KMS-11 (cell line): ENCODE results near the gene DRGX.

ENCODE experiments used
- H2AFZ ChIP-seq: fragments of 200-600 bp; sonication (generic); 2 replicates; pipeline ENCODE4 v1.6.1; 2016; ENCODE audit warnings: antibody characterized with exemption, mixed run types, low read depth
- H3K27ac ChIP-seq: fragments of 200-600 bp; sonication (generic); 2 replicates; pipeline ENCODE4 v1.6.1; 2016; ENCODE audit warnings: mild to moderate bottlenecking, mixed run types
- H3K27me3 ChIP-seq: fragments of 200-600 bp; sonication (generic); 2 replicates; pipeline ENCODE4 v1.6.1; 2017; ENCODE audit warnings: mild to moderate bottlenecking, low read depth, mixed run types, moderate library complexity; ENCODE audit not compliant: insufficient read depth
- H3K36me3 ChIP-seq: fragments of 200-600 bp; sonication (generic); 2 replicates; pipeline ENCODE4 v1.6.1; 2017; ENCODE audit warnings: mild to moderate bottlenecking, mixed run types; ENCODE audit not compliant: insufficient read depth
- H3K4me1 ChIP-seq: fragments of 200-600 bp; sonication (generic); 2 replicates; pipeline ENCODE4 v1.6.1; 2016; ENCODE audit warnings: mild to moderate bottlenecking, low read depth, mixed run types; ENCODE audit not compliant: poor library complexity, severe bottlenecking
- H3K4me2 ChIP-seq: fragments of 200-600 bp; sonication (generic); 2 replicates; pipeline ENCODE4 v1.7.0; 2016; ENCODE audit warnings: mild to moderate bottlenecking, mixed run types
- H3K4me3 ChIP-seq: fragments of 200-600 bp; sonication (generic); IDR thresholded peaks from 2 replicates; pipeline ENCODE4 v1.6.1; 2017; ENCODE audit warnings: low read depth, low read length, mixed read lengths; ENCODE audit not compliant: insufficient read depth
- H3K79me2 ChIP-seq: fragments of 200-600 bp; sonication (generic); 2 replicates; pipeline ENCODE4 v1.6.1; 2016; ENCODE audit warnings: low read depth, mixed run types; ENCODE audit not compliant: insufficient read depth
- H3K9ac ChIP-seq: fragments of 200-600 bp; sonication (generic); 2 replicates; pipeline ENCODE4 v1.6.1; 2016; ENCODE audit warnings: mild to moderate bottlenecking, mixed run types
- H4K20me1 ChIP-seq: fragments of 200-600 bp; sonication (generic); 2 replicates; pipeline ENCODE4 v1.6.1; 2016; ENCODE audit warnings: mild to moderate bottlenecking, mixed run types; ENCODE audit not compliant: insufficient read depth
- TF ChIP-seq, protein P1 (sequence below): fragments of 200-600 bp; sonication (generic); conservative IDR thresholded peaks from 2 replicates; pipeline ENCODE4 v1.6.1; 2017; ENCODE audit warnings: low read depth, mild to moderate bottlenecking, antibody characterized with exemption, low read length, moderate library complexity, mixed read lengths

Gene DRGX

DNA sequence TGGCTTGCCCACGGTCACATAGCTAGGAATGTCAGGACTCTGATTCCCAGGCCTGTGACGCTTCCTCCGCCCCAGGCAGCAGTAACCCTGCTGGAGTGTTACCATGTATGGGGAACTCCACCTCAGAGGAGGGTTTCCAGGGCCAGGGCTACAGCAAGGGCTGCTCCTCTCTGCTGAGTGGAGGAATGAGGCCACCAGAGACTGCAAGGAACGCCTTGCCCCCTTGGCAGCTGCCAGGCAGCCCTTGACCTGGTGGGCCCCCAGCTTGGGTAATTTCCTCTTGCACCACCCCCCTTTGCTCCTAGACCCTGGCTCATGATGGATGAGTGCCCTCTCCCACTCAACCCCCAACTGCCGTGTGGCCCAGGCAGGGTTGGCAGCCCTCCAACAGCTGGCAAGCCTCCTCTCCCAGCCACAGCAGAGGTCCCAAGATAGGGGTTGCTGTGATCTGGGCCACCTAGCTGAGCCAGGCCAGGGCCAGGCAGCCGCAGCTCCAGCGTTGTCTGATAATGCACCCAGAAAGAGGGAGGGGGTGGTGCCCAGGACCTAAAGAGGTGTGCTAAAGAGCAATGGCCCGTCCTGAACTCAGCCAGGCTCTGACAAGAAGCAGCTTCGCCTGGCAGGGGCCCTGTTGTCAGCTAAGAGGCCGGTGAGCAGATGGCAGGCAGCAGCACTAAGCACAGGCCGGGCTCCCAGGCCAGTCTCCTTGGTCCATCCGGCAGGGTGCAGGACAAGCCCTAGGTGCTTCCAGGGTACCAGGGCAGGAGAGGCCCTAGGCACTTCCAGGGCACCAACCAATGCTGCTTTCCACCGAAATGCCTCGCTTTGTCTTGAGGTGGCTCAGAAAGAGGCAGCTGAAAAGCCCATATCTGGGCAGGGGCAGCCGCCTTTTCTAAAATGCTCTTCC is 35.4 kb downstream of the DRGX start:
- H2AFZ ChIP-seq: no peak overlapping the region
- H3K27ac ChIP-seq: no peak overlapping the region
- TF ChIP-seq, protein P1, sequence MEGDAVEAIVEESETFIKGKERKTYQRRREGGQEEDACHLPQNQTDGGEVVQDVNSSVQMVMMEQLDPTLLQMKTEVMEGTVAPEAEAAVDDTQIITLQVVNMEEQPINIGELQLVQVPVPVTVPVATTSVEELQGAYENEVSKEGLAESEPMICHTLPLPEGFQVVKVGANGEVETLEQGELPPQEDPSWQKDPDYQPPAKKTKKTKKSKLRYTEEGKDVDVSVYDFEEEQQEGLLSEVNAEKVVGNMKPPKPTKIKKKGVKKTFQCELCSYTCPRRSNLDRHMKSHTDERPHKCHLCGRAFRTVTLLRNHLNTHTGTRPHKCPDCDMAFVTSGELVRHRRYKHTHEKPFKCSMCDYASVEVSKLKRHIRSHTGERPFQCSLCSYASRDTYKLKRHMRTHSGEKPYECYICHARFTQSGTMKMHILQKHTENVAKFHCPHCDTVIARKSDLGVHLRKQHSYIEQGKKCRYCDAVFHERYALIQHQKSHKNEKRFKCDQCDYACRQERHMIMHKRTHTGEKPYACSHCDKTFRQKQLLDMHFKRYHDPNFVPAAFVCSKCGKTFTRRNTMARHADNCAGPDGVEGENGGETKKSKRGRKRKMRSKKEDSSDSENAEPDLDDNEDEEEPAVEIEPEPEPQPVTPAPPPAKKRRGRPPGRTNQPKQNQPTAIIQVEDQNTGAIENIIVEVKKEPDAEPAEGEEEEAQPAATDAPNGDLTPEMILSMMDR: no peak

DNA sequence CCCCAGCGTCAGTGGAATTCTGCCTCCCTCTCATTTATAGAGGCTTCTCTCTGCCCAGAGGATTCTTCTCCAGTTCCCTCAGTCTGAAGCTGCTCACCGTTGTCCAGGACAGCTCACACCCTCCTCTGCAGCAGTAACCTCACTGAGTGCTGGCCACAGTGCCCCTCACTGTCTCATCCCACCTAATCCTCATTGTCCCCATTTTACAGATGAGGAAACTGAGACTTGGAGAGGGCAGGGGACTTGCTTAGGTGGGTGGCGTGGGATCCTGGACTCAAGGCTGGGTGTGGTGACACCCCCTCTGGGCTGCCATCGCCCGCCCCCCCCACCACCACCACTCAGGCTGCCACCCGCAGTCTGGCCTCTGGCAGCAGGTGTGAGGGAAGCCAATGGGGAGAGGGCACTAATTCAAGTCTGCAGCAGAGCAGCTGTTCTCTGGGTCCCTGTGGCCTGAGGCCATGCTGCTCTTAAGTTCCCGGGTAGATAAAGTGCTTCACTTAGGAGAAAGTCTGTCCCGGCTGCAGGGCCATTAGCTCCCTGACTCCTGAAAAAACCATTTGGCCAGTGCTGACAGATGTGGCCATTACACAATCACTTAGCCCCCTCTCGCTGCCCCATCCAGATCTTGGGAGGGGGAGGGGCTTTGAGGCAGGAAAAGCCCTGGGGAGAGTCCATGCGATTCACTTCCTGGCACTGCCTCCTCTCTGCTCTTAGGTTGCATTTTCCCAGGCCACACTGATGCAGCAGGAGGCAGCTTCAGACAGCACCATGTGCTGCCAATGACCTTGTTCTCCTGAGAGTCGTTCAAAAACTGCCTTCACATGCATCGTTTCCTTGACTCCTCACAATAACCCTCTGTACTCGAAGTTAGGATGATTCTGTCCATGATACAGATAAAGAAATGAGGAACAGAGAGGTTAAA is 36.3 kb downstream of the DRGX start:
- no peak overlapping the region for H2AFZ ChIP-seq
- TF ChIP-seq, protein P1: no peak
- H3K4me3 ChIP-seq: no peak overlapping the region
- no peaks in the 10 kb centered on the region for H3K27me3 ChIP-seq
- H4K20me1 ChIP-seq: no peaks in the 10 kb centered on the region
- no peak overlapping the region for H3K27ac ChIP-seq
- no peaks in the 10 kb centered on the region for H3K36me3 ChIP-seq
- H3K4me2 ChIP-seq: no peak overlapping the region
- H3K4me1 ChIP-seq: no peaks in the 10 kb centered on the region
- no peaks in the 10 kb centered on the region for H3K79me2 ChIP-seq
- no peak overlapping the region for H3K9ac ChIP-seq

More for the DNA sequence above, 35.4 kb downstream of the DRGX start:
- no peaks in the 10 kb centered on the region for H3K79me2 ChIP-seq
- no peaks in the 10 kb centered on the region for H3K27me3 ChIP-seq
- no peak overlapping the region for H3K4me3 ChIP-seq
- no peak overlapping the region for H3K4me2 ChIP-seq
- no peak overlapping the region for H3K9ac ChIP-seq
- no peaks in the 10 kb centered on the region for H3K36me3 ChIP-seq
- H3K4me1 ChIP-seq: no peaks in the 10 kb centered on the region
- no peaks in the 10 kb centered on the region for H4K20me1 ChIP-seq

DNA sequence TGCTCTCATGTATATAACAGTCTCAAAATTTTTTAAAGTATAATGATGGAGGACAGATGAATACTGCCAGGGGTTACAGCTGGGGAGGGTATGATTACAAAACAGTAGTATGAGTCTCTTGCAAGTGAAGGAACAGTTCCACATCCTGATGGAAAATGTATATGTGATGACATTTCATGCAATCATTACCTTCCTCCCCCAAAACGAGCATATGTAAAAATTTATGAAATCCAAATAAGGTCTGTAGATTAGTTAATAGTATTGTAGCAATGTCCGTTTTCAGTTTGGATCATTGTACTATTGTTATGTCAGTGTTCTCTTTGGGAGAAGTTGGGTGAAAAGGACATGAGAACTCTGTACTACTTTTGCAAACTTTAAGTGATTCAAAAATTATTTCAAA is 38.0 kb downstream of the DRGX start:
- no peaks in the 10 kb centered on the region for H3K27me3 ChIP-seq
- H3K9ac ChIP-seq: no peak overlapping the region
- no peak overlapping the region for H3K4me2 ChIP-seq
- H3K4me1 ChIP-seq: no peaks in the 10 kb centered on the region
- no peaks in the 10 kb centered on the region for H3K36me3 ChIP-seq
- H3K79me2 ChIP-seq: no peaks in the 10 kb centered on the region
- no peak overlapping the region for H2AFZ ChIP-seq
- H4K20me1 ChIP-seq: no peaks in the 10 kb centered on the region
- TF ChIP-seq, protein P1: no peak
- H3K4me3 ChIP-seq: no peak overlapping the region
- H3K27ac ChIP-seq: no peak overlapping the region

DNA sequence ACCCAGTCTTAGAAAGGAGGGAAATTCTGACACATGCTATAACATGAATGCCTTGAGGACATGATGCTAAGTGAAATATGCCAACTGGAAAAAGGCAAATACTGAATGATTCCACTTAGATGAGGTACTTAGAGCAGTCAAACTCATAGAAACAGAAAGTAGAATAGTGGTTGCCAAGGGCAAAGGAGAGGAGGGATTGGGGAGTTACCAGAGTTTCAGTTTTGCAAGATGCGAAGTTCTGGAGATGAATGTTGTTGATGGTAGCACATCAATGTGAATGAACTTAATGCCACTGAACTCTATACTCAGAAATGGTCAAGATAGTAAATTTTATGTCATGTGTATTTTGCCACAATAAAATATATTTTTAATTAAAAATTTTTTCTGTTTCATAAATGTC is 38.9 kb downstream of the DRGX start:
- no peaks in the 10 kb centered on the region for H3K4me1 ChIP-seq
- H4K20me1 ChIP-seq: no peaks in the 10 kb centered on the region
- no peak overlapping the region for H3K27ac ChIP-seq
- no peaks in the 10 kb centered on the region for H3K27me3 ChIP-seq
- H3K36me3 ChIP-seq: no peaks in the 10 kb centered on the region
- no peak overlapping the region for H2AFZ ChIP-seq
- H3K9ac ChIP-seq: no peak overlapping the region
- TF ChIP-seq, protein P1: no peak
- no peak overlapping the region for H3K4me2 ChIP-seq
- H3K4me3 ChIP-seq: no peak overlapping the region
- H3K79me2 ChIP-seq: no peaks in the 10 kb centered on the region
